H1 (cell line): ENCODE results near the gene BACE2.

Experiments
- ATF3 ChIP-seq: IDR thresholded peaks from 2 replicates; pipeline ENCODE4 v1.6.1; 2011; ENCODE audit warnings: low read depth, mild to moderate bottlenecking, low read length; ENCODE audit not compliant: insufficient read depth
- BACH1 ChIP-seq: IDR thresholded peaks from 2 replicates; pipeline ENCODE4 v1.6.1; 2012; ENCODE audit warnings: low read length, improper control_type of control experiment
- CTCF ChIP-seq, 3 experiments: IDR thresholded peaks; 1 replicate in 2 of 3; 2 replicates in 1 of 3; pipeline versions ENCODE4 v1.5.1 to v1.6.1; 2011; ENCODE audit warnings: low read length in 3 of 3, mild to moderate bottlenecking in 3 of 3, inconsistent platforms in 2 of 3, low read depth in 1 of 3, moderate library complexity in 1 of 3; ENCODE audit not compliant: insufficient read depth in 1 of 3; ENCODE audit errors: control extremely low read depth in 1 of 3
- HDAC6 ChIP-seq: IDR thresholded peaks from one replicate; pipeline ENCODE4 v1.7.1; 2012; ENCODE audit warnings: low read depth, mild to moderate bottlenecking, inconsistent platforms, low read length, moderate library complexity
- KDM1A ChIP-seq: fragments of 200-600, 300-600 bp; sonication (generic); IDR thresholded peaks from 2 replicates; pipeline ENCODE4 v1.7.1; 2016; ENCODE audit warnings: mild to moderate bottlenecking, low read length, borderline replicate concordance
- POLR2A ChIP-seq, 2 experiments: IDR thresholded peaks; 1 replicate in 1 of 2; 2 replicates in 1 of 2; pipeline ENCODE4 v1.6.1; 2011; ENCODE audit warnings: low read depth in 2 of 2, low read length in 2 of 2, mild to moderate bottlenecking in 2 of 2; ENCODE audit errors: control extremely low read depth in 1 of 2
- RFX5 ChIP-seq: IDR thresholded peaks from 2 replicates; pipeline ENCODE4 v1.6.1; 2011; ENCODE audit warnings: low read depth, low read length, improper control_type of control experiment, borderline replicate concordance
- TAF1 ChIP-seq: IDR thresholded peaks from 2 replicates; pipeline ENCODE4 v1.6.1; 2011; ENCODE audit warnings: mild to moderate bottlenecking, low read depth, low read length
- USF2 ChIP-seq: IDR thresholded peaks from 2 replicates; pipeline ENCODE4 v1.6.1; 2011; ENCODE audit warnings: low read length, improper control_type of control experiment

GRCh38 chr21:41141031-41141457 is 26.9 kb upstream of the BACE2 start:
- TF ChIP-seq POLR2A (IDR thresholded peaks at IDR 0.05; ENCODE audit: control extremely low read depth in 1 of 2, low read depth in 2 of 2, low read length in 2 of 2) (no peak), BACH1 (no peak), ATF3 (no peak), HDAC6 (no peak), CTCF (IDR thresholded peaks at IDR 0.05; ENCODE audit: control extremely low read depth in 1 of 3, insufficient read depth in 1 of 3, low read depth in 1 of 3, low read length in 3 of 3) (no peak), USF2 (no peak), TAF1 (no peak), RFX5 (no peak), KDM1A (no peak)
